LNCaP clone FGC (cell line): ENCODE results near the gene SVIL.
"Not testable (repeated sequence)": the region's sequence is repeated elsewhere in the genome, so short reads cannot be mapped to it uniquely, and the experiment has no call there.

ENCODE experiments used
- DNase-seq: peaks from one replicate; pipeline ENCODE4 v3.0.0-alpha.2; 2011; ENCODE audit warnings: low read depth
- H3K4me3 ChIP-seq: 2 replicates; pipeline ENCODE4 v1.5.1; 2011; ENCODE audit warnings: mild to moderate bottlenecking, low read depth, low read length, control low read depth
- TF ChIP-seq, protein P1 (sequence below): IDR thresholded peaks from 2 replicates; pipeline ENCODE4 v1.5.1; 2012; ENCODE audit warnings: mild to moderate bottlenecking; ENCODE audit not compliant: control insufficient read depth, insufficient read depth; ENCODE audit errors: extremely low read depth

The SVIL gene

GRCh38 chr10:29471544-29471859, 163.3 kb downstream of the SVIL start:
- DNase-seq: no peak
- TF ChIP-seq, protein P1, sequence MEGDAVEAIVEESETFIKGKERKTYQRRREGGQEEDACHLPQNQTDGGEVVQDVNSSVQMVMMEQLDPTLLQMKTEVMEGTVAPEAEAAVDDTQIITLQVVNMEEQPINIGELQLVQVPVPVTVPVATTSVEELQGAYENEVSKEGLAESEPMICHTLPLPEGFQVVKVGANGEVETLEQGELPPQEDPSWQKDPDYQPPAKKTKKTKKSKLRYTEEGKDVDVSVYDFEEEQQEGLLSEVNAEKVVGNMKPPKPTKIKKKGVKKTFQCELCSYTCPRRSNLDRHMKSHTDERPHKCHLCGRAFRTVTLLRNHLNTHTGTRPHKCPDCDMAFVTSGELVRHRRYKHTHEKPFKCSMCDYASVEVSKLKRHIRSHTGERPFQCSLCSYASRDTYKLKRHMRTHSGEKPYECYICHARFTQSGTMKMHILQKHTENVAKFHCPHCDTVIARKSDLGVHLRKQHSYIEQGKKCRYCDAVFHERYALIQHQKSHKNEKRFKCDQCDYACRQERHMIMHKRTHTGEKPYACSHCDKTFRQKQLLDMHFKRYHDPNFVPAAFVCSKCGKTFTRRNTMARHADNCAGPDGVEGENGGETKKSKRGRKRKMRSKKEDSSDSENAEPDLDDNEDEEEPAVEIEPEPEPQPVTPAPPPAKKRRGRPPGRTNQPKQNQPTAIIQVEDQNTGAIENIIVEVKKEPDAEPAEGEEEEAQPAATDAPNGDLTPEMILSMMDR: no peak
- no peak overlapping the region for H3K4me3 ChIP-seq

DNA sequence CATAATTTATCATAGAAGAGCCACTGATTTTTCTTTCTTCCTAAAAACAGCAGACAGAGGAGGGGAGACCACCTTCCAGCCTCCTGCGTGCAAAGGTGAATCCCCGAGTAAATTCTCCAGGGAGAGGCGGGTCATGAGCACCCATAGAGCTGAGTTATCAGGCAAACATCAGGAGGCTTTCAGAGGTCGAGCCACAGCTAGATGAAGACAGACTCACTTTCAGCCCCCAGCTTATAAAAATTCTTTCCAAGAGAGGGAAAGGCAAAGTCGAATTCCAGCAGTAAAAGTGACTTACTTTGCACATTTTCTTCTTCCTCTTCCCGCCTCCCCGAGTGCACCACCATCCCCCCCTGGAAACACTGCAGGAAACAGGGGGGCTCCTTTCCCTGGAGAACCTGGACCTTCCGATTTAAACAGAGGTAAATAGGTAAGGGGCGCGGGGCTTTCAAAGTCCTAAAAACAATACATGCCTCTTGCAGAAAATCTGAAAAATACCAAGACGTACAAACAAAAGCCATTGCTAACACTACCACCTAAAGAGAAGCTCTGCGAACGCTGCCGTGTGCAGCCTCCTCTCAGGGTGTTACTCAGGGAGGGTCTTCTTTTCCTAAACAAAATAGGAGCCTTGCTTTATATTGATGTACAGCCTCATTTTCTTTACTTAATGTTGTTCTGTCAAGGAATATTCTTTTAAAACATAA, 163.8 kb downstream of the SVIL start:
- TF ChIP-seq, protein P1: no peak

DNA sequence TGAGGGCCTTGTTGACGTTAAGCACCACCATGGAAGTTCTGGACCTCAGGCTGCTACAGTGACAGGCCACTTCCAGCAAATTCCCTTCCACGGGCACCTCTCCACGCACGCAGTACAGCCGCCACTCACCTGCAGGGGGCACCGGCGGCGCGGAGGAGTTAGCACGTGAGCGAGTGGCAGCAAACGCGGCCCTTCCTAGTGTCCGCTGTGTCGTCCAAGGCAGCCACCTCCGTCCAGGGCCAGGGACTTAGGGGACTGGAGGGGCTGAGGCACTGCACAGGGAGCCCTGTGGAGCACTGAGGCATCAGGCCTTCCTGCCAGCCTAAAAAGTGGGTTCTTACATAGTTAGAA, 164.4 kb downstream of the SVIL start:
- DNase-seq: no peak
- TF ChIP-seq, protein P1: peak; percentile 43

More for the DNA sequence above, 163.8 kb downstream of the SVIL start:
- no peak overlapping the region for H3K4me3 ChIP-seq
- no peak for DNase-seq

DNA sequence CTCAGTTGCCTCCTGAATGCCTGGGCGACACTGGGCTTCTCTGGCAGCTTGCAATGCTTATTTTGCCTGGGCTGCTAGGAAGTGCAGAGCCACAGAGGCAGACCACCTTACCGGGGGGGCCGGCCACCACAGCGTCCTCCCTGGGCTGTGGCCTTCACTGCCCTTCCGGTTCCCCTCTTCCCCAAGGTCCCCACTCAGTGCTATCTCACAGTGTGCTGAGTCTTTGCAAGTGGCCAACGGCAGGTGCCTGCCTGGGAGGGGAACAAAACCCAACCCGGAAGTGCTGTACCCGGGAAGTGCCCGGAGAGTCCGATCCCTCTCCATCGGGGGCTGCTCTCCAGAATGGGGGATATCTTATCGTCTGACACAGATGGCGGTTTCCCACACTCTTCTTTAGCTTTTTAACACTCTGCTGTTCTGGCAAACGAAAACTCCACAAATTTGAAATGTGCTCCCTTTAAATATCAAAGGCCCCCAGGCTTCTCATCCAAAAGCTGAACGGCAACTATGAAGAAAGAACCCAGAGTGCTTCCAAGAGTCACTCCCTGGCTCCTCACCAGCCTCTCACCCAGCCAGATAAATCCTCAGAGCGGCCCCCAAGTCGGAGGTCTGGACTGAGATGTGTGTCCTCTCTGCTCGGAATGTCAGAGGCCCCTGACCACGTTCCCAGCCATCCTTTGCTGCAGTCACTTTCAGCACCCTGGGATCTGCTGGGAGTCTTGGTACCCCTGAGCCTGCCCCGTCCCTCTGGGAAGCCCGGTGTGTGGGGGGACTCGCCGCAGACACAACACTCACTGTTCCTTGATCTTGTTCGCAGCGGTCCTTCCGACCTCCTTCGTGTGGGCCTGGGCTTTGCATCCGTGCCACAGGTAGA, 165.1 kb downstream of the SVIL start:
- no peak overlapping the region for H3K4me3 ChIP-seq
- DNase-seq: no peak
- TF ChIP-seq, protein P1: no peak

More for the DNA sequence above, 164.4 kb downstream of the SVIL start:
- H3K4me3 ChIP-seq: no peak overlapping the region

DNA sequence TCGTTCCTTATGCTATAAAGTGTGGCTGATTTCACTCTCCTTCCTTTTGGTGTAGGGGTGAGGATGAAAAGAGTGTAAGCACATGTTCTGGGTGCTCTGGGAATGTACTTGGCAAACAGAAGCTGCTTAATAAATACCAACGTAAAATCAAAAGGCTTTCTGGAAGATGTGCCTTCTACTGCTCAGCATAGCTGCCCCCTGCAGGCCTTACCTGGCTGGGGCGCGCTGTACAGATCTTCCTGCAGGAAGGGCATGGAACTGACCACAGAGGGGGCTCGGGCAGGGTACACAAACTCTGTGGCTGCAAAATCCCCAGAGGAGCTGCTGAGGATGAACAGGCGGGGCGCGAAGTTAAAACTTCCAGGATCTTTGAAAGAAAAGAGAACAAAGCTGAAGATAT, 169.4 kb downstream of the SVIL start:
- DNase-seq: no peak
- TF ChIP-seq, protein P1: peak; percentile 24; the same call in 1 of the 2 replicates

DNA sequence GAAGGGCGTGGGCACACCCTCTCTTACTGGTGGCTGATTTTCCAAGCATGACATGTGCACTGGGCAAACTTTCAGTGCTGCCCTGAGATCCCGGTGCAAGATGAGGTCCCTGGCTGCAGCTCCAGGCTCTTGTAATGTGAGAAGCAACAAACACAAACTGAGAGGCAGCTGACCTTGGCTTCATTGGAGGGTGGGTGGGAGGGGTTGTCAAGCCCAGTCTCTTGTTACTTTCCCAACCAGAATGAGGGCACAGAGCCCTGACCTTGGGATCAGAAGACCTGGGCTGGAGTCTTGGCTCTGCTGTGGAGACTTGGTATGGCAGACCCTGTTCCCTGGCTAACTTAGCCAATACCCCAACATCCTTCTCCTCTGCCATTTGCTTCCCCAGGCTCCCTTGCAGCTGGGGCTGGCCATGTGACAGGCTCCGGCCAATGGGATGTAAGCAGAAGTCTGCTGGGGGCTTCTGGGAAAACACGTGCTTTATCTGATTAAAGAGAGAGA, 170.1 kb downstream of the SVIL start:
- not testable (repeated sequence) for H3K4me3 ChIP-seq, DNase-seq

More for the DNA sequence above, 169.4 kb downstream of the SVIL start:
- H3K4me3 ChIP-seq: no peak overlapping the region

GRCh38 chr10:29461042-29461441, 173.7 kb downstream of the SVIL start:
- no peak overlapping the region for H3K4me3 ChIP-seq
- TF ChIP-seq, protein P1: no peak

GRCh38 chr10:29458190-29458589, 176.6 kb downstream of the SVIL start:
- not testable (repeated sequence) for H3K4me3 ChIP-seq, DNase-seq

More at GRCh38 chr10:29461042-29461441, 173.7 kb downstream of the SVIL start:
- no peak for DNase-seq
